NCI-H510A treated with DMSO at 0.1 percent for 48 hours (cell line): Measurements from ENCODE around the gene TMEM222.

Experiments
- DNase-seq: peaks from one replicate; lab custom pipeline; 2025; lab: John Stamatoyannopoulos, UW

Gene TMEM222

GRCh38 chr1:27342391-27342777 lies 20.4 kb downstream of the TMEM222 start:
- DNase-seq, result no peak

DNA sequence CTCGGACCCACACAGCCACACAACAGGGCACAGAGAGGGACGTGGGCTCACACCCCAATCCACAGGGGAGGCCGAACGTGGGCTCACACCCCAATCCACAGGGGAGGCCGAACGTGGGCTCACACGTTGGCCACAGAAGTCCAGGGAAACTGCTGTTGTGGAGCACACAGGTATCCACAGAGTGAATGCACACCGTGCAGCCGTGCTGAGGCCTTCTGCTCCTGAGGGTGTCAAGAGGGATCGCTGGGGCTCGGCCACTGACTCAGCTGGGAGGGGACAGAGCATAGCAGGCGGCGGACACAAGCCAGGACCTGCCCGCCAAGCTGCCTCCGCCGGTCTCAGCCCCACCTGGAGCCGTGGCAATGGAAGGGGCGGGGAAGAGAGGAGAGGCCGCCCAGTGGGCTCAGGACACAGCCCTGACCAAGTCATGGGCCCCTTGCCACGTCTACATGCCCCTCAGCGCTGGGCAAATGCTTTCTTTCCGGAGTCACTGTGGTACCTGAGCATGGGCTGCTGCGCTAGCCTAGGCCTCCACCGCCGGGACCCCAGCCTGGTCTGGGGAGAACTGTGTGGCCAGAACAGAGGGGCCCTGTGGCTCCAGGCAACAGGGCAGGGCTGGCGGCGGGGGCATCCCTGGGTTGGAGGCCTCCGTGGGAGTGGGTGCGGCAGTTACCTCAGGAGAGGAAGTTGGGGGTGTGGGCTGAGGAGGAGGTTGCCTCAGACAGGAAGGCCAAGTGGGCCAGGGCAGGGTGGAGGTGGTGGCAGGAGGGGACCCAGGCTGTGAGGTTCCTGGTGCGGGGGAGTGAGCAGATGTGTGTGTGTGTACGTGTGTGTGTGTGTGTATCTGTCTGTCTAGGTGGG lies 21.0 kb downstream of the TMEM222 start:
- DNase-seq, result peak; percentile 77

- no peak for DNase-seq
Observed at GRCh38 chr1:27343639-27344025, 21.7 kb downstream of the TMEM222 start.

GRCh38 chr1:27345272-27345671 lies 23.3 kb downstream of the TMEM222 start:
- DNase-seq, result no peak

GRCh38 chr1:27346357-27346756 lies 24.4 kb downstream of the TMEM222 start:
- DNase-seq, result no peak

DNA sequence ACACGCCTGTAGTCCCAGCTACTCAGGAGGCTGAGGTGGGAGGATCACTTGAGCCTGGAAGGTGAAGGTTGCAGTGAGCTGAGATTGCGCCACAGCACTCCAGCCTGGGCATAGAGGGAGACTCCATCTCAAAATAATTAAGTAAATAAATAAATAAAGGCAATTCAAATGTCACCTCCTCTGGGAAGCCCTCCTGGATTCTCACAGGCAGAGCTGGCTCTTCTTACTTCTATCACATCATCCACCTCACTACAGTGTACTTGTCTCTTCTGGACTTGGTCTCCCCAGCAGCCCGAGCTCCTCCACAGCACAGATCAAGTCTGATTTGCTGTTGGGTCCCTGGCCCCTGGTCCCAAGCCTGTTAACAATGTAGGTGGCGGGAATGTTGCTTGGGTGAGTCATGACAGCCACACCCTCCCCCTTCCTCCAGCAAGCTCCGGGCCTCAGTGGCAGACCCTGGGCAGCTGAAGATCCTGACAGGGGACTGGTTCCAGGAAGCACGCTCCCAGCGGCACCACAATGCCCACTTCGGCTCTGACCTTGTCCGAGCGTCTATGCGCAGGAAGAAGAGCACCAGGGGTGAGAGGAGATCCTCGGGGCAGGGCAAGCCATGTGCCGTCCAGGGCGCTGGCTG lies 25.1 kb downstream of the TMEM222 start:
- DNase-seq, result no peak

DNA sequence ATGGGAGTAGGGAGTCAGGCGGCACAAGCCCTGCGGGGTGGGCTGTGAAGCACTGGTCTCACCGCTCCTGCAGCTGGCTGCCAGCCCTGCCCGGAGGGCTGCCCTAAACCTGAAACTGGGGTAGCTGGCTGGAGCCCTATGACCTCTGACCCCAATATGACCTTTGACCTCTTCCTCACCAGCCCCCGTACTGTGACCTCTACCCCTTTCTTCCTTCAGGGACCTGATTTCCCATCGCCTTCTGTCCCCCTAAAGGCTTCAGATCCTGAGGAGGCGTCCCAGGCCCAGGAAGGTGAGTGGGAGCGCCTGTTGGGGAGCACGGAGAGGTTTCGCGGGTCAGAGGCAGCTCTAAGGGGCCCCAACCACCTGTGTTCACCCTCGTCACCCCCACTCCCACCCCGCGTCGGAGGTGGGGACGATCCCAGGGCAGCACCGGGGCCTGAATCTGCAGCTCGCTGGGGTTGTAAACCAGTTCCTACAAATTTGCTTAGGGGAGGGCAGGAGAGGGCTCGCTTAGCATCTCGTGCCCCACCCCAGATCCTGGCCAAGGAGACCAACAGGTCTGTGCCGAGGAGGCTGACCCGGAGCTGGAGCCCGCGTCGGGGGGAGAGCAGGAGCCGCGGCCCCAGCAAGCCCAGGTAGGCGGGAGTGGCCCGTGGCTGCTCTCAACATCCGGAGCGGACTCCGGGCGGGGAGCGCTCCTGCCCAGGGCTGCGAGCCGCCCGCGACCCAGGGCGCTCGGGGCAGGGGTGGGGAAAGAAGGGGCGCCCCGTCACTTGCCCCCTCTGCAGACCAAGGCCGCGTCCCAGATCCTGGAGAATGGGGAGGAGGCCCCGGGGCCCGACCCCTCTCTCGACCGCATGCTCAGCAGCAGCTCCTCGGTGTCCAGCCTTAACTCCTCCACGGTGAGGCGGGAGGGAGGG lies 27.2 kb downstream of the TMEM222 start:
- peak; percentile 74 for DNase-seq

DNA sequence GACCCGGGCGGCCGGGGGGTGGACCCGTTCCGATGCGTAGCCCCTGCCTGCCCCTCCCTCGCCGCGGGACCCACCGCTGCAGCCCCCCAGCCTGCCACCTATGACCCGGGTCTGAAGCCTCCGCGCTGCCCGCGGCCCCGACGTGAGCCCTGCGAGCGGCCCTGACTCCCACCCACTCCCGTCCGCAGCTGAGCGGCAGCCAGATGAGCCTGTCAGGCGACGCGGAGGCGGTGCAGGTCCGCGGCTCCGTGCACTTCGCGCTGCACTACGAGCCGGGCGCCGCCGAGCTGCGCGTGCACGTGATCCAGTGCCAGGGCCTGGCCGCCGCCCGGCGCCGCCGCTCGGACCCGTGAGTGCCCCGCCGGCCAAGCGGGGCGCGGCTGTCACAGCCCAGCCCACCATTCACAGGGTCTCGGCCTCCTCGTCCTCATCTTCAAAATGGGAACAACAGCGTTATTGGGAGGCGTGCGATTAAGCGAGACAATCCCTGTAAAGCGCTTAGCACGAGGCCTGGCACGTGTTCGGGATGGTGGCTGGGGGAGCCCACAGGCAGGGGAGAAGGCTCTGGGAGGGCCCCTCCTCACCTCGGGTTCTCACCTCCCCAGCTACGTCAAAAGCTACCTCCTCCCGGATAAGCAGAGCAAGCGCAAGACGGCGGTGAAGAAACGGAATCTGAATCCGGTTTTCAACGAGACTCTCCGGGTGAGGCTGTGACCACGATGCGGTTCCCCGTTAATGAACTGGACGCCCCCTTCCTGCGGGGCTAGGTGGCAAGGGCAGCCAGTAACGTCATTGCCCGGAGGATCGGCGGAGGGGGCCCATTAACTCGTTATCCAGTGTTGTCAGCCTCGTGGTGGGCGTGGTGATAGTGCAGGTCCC lies 28.1 kb downstream of the TMEM222 start:
- peak; percentile 57 for DNase-seq

- no peak for DNase-seq
Observed at GRCh38 chr1:27350663-27351540, 28.9 kb downstream of the TMEM222 start.

- DNase-seq, result no peak
Observed at GRCh38 chr1:27351541-27352107, 29.7 kb downstream of the TMEM222 start.

DNA sequence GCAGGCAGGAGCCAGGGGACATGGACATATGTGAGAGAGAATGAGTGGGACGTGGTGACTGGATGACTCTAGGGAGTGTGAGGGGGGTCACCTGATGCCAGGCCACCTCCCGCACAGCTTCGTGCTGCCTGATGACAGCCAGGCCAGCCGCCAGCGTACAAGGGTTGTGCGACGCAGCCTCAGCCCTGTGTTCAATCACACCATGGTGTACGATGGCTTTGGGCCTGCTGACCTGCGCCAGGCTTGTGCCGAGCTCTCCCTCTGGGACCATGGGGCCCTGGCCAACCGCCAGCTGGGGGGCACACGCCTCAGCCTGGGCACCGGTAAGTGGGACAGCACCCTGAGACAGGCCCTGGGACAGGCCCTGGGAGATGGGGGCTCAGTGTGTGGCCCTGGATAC lies 31.2 kb downstream of the TMEM222 start:
- no peak for DNase-seq

- DNase-seq, result no peak
Observed at GRCh38 chr1:27353629-27354028, 31.7 kb downstream of the TMEM222 start.

- DNase-seq, result no peak
Observed at GRCh38 chr1:27355683-27356082, 33.7 kb downstream of the TMEM222 start.

- no peak for DNase-seq
Observed at GRCh38 chr1:27356277-27356618, 34.3 kb downstream of the TMEM222 start.

GRCh38 chr1:27356619-27357280 lies 34.8 kb downstream of the TMEM222 start:
- DNase-seq, result no peak

- DNase-seq, result peak; percentile 53
Observed at GRCh38 chr1:27357281-27358037, 35.5 kb downstream of the TMEM222 start.

- no peak for DNase-seq
Observed at GRCh38 chr1:27358038-27358927, 36.3 kb downstream of the TMEM222 start.

- no peak for DNase-seq
Observed at GRCh38 chr1:27358928-27359313, 37.0 kb downstream of the TMEM222 start.
